Caki2 (cell line): ENCODE measurements around the gene MPP3. TPM values are rescaled to one million over a fixed set of nuclear protein-coding genes. Genes with fewer than 3 reads are reported as not detected.
A peak's percentile ranks its signal among the peaks of the same experiment; 100 is the strongest.
"Not testable (repeated sequence)": the region's sequence is repeated elsewhere in the genome, so short reads cannot be mapped to it uniquely, and the experiment has no call there.

Source experiments
- DNase-seq: peaks from one replicate; pipeline ENCODE4 v3.0.0-alpha.2; 2015; ENCODE audit warnings: low read depth
- in situ Hi-C: cut with HindIII; loops from 2 replicates; pipeline ENCODE4 v1.10.0; 2016; ENCODE audit warnings: low sequenced_read_pairs, low pct_unique_long_range_greater_than_20kb, mixed read lengths
- total RNA-seq: library from RNA; depleted of rRNA; stranded (reverse); fragments of >200 nt; shearing (Covaris generic); gene quantifications from 2 replicates; pipeline ENCODE4 v1.2.3, GENCODE V29; 2014; ENCODE audit warnings: low replicate concordance; rRNA removed

MPP3 gene
- total RNA-seq: 10.0 and 11.6 TPM in 2 replicates

GRCh38 chr17:43832976-43833829 is at the start of gene MPP3:
Gene MPP3 (minus strand): TSS chr17:43833146. CDS start chr17:43831906, 1,240 bp downstream.
- DNase-seq: peak; percentile 77
- in situ Hi-C loops: no loop called here

GRCh38 chr17:43881758-43882505 is 49.0 kb upstream of the MPP3 start:
- no peak for DNase-seq
- in situ Hi-C loops: no loop called here

- in situ Hi-C loops: no loop called here
- no peak for DNase-seq
Measured at GRCh38 chr17:43881181-43881580, 48.2 kb upstream of the MPP3 start.

GRCh38 chr17:43880420-43880991 is 47.6 kb upstream of the MPP3 start:
- DNase-seq: peak; percentile 42
- in situ Hi-C loops: no loop called here

GRCh38 chr17:43879723-43880419 is 46.9 kb upstream of the MPP3 start:
- DNase-seq: no peak
- in situ Hi-C loops: no loop called here

GRCh38 chr17:43878260-43879175 is 45.6 kb upstream of the MPP3 start:
- in situ Hi-C loops: no loop called here
- DNase-seq: peak; percentile 76

GRCh38 chr17:43877451-43878155 is 44.7 kb upstream of the MPP3 start:
- in situ Hi-C loops: no loop called here
- DNase-seq: no peak

- in situ Hi-C loops: no loop called here
- no peak for DNase-seq
Measured at GRCh38 chr17:43877031-43877430, 44.1 kb upstream of the MPP3 start.

- in situ Hi-C loops: no loop called here
- DNase-seq: no peak
Measured at GRCh38 chr17:43875476-43876147, 42.7 kb upstream of the MPP3 start.

- in situ Hi-C loops: no loop called here
- DNase-seq: no peak
Measured at GRCh38 chr17:43874293-43874692, 41.3 kb upstream of the MPP3 start.

- in situ Hi-C loops: no loop called here
- no peak for DNase-seq
Measured at GRCh38 chr17:43873815-43874214, 40.9 kb upstream of the MPP3 start.

- DNase-seq: no peak
- in situ Hi-C loops: no loop called here
Measured at GRCh38 chr17:43873091-43873490, 40.1 kb upstream of the MPP3 start.

- in situ Hi-C loops: no loop called here
- DNase-seq: no peak
Measured at GRCh38 chr17:43871946-43872690, 39.2 kb upstream of the MPP3 start.

- in situ Hi-C loops, DNase-seq: not testable (repeated sequence)
Measured at GRCh38 chr17:43869031-43869430, 36.1 kb upstream of the MPP3 start.

- in situ Hi-C loops: no loop called here
- DNase-seq: no peak
Measured at GRCh38 chr17:43868226-43868994, 35.5 kb upstream of the MPP3 start.
